Kidney (tissue), 22 donors: ENCODE results near the gene PSMD8. TPM values are rescaled to one million over a fixed set of nuclear protein-coding genes. Genes with fewer than 3 reads are reported as not detected.

ENCODE experiments used
- DNase-seq, 5 donors: peaks; one replicate each; pipeline ENCODE4 v3.0.0-alpha.2; 2013 to 2020
- FAIRE-seq: peaks from 2 replicates; lab custom pipeline; 2012; peaks lifted over from hg19 to GRCh38; lab: Jason Lieb, UNC
- H3K27ac ChIP-seq, 2 donors: one replicate each; pipeline ENCODE4 v1.7.0; 2013; ENCODE audit warnings: low read depth in 2 of 2, low read length in 2 of 2, inconsistent platforms in 1 of 2
- H3K27me3 ChIP-seq: one replicate; pipeline ENCODE4 v1.7.1; 2013; ENCODE audit warnings: low read length, inconsistent platforms; ENCODE audit not compliant: control insufficient read depth, insufficient read depth
- H3K36me3 ChIP-seq, 3 donors: one replicate each; pipeline versions ENCODE4 v1.7.0 to v1.7.1; 2013; ENCODE audit warnings: low read length in 3 of 3, control low read depth in 1 of 3, inconsistent platforms in 1 of 3; ENCODE audit not compliant: insufficient read depth in 3 of 3, control insufficient read depth in 2 of 3
- H3K4me1 ChIP-seq, 3 donors: one replicate each; pipeline versions ENCODE4 v1.7.0 to v1.7.1; 2013; ENCODE audit warnings: low read length in 3 of 3, inconsistent platforms in 1 of 3, low read depth in 1 of 3; ENCODE audit not compliant: control insufficient read depth in 2 of 3, insufficient read depth in 2 of 3
- H3K4me3 ChIP-seq, 3 donors: one replicate each; pipeline versions ENCODE4 v1.7.0 to v1.8.1; 2013; ENCODE audit warnings: low read length in 3 of 3, control low read depth in 1 of 3, inconsistent platforms in 1 of 3
- H3K9ac ChIP-seq, 3 donors: one replicate each; pipeline versions ENCODE4 v1.7.0 to v1.7.1; 2013; ENCODE audit warnings: low read length in 3 of 3, control low read depth in 1 of 3, inconsistent platforms in 1 of 3
- H3K9me3 ChIP-seq, 3 donors: one replicate each; pipeline versions ENCODE4 v1.7.0 to v1.7.1; 2013; ENCODE audit warnings: low read length in 3 of 3, control low read depth in 1 of 3, inconsistent platforms in 1 of 3; ENCODE audit not compliant: control insufficient read depth in 2 of 3, insufficient read depth in 1 of 3
- intact Hi-C: fragments of 100-400 bp; cut with DNase I; formaldehyde crosslinking; loops from one replicate; pipeline ENCODE4 v1.11.1; 2022
- long read RNA-seq, 10 donors: library from polyadenylated mRNA in 1 of 10; unstranded in 1 of 10; transcript quantifications; one replicate each; pipeline ENCODE4 v2.0.0 and lab custom pipeline, GENCODE V29; 2021 to 2026
- polyA plus RNA-seq: library from polyadenylated mRNA; stranded (reverse); fragments of 350-450 nt; fragmentation: Illumina TruSeq; extraction: RNeasy Lipid Tissue Mini Kit (QIAGEN cat#74804); gene quantifications from one replicate; pipeline ENCODE4 v1.2.3, GENCODE V29; 2014; ENCODE audit warnings: low read depth, low replicate concordance; ENCODE audit not compliant: insufficient read depth
- total RNA-seq: library from RNA; stranded (reverse); fragmentation: NEBNext Ultra II Directional; extraction: Animal tissue kit (Norgen Biotek cat#: 25700); gene quantifications from one replicate; pipeline ENCODE4 v1.2.1, GENCODE V29; 2021
- TF ChIP-seq, protein P1 (sequence below): IDR thresholded peaks from 3 replicates; pipeline ENCODE4 v1.5.1; 2012; ENCODE audit warnings: mild to moderate bottlenecking, moderate library complexity, borderline replicate concordance; ENCODE audit not compliant: insufficient read depth; ENCODE audit errors: extremely low read depth
- donor health status: control.
- donor health status: control.
- donor health status: control.
- donor health status: control.
- donor health status: control.
- donor health status: DM: yes; HTN: yes; CAD: no.
- donor health status: Normal renal cell carcinoma (clear cell type).

Gene PSMD8
- total RNA-seq (126 TPM), polyA plus RNA-seq (217 TPM)
- long read RNA-seq, donor 1, transcript PSMD8-201 (7 exons, 1,553 nt), result major isoform, 58 of 119 reads
- long read RNA-seq, donor 1, transcript PSMD8-208 (6 exons, 771 nt), result minor isoform, 15 of 119 reads
- long read RNA-seq, donor 1, partial matches to known transcripts, result 46 of 119 reads
- long read RNA-seq, donor 1, other reads (novel, unspliced or antisense), result 0 of 119 reads
- long read RNA-seq, donor 2, transcript PSMD8-201 (7 exons, 1,553 nt), result major isoform, 92 of 123 reads
- long read RNA-seq, donor 2, transcript PSMD8-208 (6 exons, 771 nt), result minor isoform, 5 of 123 reads
- long read RNA-seq, donor 2, partial matches to known transcripts, result 25 of 123 reads
- long read RNA-seq, donor 2, other reads (novel, unspliced or antisense), result 0 of 123 reads
- long read RNA-seq, donor 3, transcript PSMD8-208 (6 exons, 771 nt), result minor isoform, 5 of 105 reads
- long read RNA-seq, donor 3, transcript PSMD8-201 (7 exons, 1,553 nt), result major isoform, 77 of 105 reads
- long read RNA-seq, donor 3, partial matches to known transcripts, result 23 of 105 reads
- long read RNA-seq, donor 3, other reads (novel, unspliced or antisense), result 0 of 105 reads
- long read RNA-seq, donor 4, transcript PSMD8-201 (7 exons, 1,553 nt), result major isoform, 87 of 108 reads
- long read RNA-seq, donor 4, partial matches to known transcripts, result 19 of 108 reads
- long read RNA-seq, donor 4, other reads (novel, unspliced or antisense), result 0 of 108 reads
- long read RNA-seq, donor 5, partial matches to known transcripts, result 0 of 2 reads
- long read RNA-seq, donor 5, other reads (novel, unspliced or antisense), result 0 of 2 reads
- long read RNA-seq, donor 6, transcript PSMD8-208 (6 exons, 771 nt), result minor isoform, 6 of 286 reads
- long read RNA-seq, donor 6, transcript PSMD8-201 (7 exons, 1,553 nt), result major isoform, 152 of 286 reads
- long read RNA-seq, donor 6, partial matches to known transcripts, result 127 of 286 reads
- long read RNA-seq, donor 6, other reads (novel, unspliced or antisense), result 0 of 286 reads
- long read RNA-seq, donor 7, transcript PSMD8-201 (7 exons, 1,553 nt), result major isoform, 126 of 153 reads
- long read RNA-seq, donor 7, transcript PSMD8-208 (6 exons, 771 nt), result minor isoform, 7 of 153 reads
- long read RNA-seq, donor 7, partial matches to known transcripts, result 13 of 153 reads
- long read RNA-seq, donor 7, other reads (novel, unspliced or antisense), result 7 of 153 reads
- long read RNA-seq, donor 8, transcript PSMD8-208 (6 exons, 771 nt), result minor isoform, 20 of 138 reads
- long read RNA-seq, donor 8, transcript PSMD8-201 (7 exons, 1,553 nt), result major isoform, 94 of 138 reads
- long read RNA-seq, donor 8, partial matches to known transcripts, result 23 of 138 reads
- long read RNA-seq, donor 8, other reads (novel, unspliced or antisense), result 0 of 138 reads
- long read RNA-seq, donor 9, transcript PSMD8-208 (6 exons, 771 nt), result minor isoform, 9 of 69 reads
- long read RNA-seq, donor 9, transcript PSMD8-201 (7 exons, 1,553 nt), result major isoform, 41 of 69 reads
- long read RNA-seq, donor 9, partial matches to known transcripts, result 17 of 69 reads
- long read RNA-seq, donor 9, other reads (novel, unspliced or antisense), result 0 of 69 reads
- long read RNA-seq, donor 10, transcript PSMD8-201 (7 exons, 1,553 nt), result major isoform, 69 of 97 reads
- long read RNA-seq, donor 10, partial matches to known transcripts, result 23 of 97 reads
- long read RNA-seq, donor 10, other reads (novel, unspliced or antisense), result 0 of 97 reads

DNA sequence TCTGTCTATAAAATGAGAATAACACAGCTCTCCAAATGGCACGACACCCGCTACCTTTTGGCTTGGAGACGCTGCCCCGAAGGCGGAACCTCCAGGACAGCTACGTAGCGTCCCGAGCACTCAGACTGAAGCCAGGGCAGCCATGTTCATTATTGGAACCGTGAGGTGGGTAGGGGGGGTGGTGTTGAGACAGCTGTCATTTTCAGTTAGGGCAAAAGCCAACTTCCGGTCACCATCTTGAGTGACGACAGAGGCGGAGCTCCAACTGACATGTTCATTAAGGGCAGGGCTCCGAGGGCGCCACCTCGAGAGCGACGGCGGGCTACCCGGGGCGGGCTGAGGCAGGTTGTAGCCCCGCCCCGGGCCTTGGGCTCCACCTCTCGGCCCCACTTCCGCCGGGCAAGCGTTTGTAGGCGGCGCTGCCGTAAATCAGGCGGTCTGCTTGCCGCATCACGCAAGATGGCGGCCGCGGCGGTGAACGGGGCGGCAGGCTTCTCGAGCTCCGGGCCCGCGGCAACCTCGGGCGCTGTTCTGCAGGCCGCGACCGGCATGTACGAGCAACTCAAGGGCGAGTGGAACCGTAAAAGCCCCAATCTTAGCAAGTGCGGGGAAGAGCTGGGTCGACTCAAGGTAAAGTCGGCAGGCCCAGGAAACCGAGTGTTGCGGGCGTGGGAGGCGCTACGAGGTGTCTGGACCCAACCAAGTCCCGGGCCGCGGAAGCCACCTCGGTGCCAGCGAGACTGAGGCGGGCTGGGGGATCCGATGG lies at the start of gene PSMD8:
PSMD8 (plus strand) TSS at position 240 of the 766 bp plus-strand sequence; CDS start at position 271, 31 bp downstream.
- DNase-seq, result peak; percentile 99 to 100 (median 99)
- peak; percentile 97 for FAIRE-seq
- no peaks in the 10 kb centered on the region for H3K27me3 ChIP-seq
- H3K4me1 ChIP-seq, result peaks cover 0 to 13% (median 12%) of the 10 kb centered on the region in 3 donors
- TF ChIP-seq, protein P1, sequence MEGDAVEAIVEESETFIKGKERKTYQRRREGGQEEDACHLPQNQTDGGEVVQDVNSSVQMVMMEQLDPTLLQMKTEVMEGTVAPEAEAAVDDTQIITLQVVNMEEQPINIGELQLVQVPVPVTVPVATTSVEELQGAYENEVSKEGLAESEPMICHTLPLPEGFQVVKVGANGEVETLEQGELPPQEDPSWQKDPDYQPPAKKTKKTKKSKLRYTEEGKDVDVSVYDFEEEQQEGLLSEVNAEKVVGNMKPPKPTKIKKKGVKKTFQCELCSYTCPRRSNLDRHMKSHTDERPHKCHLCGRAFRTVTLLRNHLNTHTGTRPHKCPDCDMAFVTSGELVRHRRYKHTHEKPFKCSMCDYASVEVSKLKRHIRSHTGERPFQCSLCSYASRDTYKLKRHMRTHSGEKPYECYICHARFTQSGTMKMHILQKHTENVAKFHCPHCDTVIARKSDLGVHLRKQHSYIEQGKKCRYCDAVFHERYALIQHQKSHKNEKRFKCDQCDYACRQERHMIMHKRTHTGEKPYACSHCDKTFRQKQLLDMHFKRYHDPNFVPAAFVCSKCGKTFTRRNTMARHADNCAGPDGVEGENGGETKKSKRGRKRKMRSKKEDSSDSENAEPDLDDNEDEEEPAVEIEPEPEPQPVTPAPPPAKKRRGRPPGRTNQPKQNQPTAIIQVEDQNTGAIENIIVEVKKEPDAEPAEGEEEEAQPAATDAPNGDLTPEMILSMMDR, result peak; percentile 35
- peak within 1 kb of the TSS; percentile 84 to 88 for H3K27ac ChIP-seq
- intact Hi-C loops, result no loop called here
- H3K9me3 ChIP-seq, result no peaks in the 10 kb centered on the region
- peak within 1 kb of the TSS; percentile 78 to 86 (median 81) for H3K9ac ChIP-seq
- peak within 1 kb of the TSS; percentile 80 to 90 (median 84) for H3K4me3 ChIP-seq
- peaks cover 0 to 7% (median 2%) of the 10 kb centered on the region in 3 donors for H3K36me3 ChIP-seq

DNA sequence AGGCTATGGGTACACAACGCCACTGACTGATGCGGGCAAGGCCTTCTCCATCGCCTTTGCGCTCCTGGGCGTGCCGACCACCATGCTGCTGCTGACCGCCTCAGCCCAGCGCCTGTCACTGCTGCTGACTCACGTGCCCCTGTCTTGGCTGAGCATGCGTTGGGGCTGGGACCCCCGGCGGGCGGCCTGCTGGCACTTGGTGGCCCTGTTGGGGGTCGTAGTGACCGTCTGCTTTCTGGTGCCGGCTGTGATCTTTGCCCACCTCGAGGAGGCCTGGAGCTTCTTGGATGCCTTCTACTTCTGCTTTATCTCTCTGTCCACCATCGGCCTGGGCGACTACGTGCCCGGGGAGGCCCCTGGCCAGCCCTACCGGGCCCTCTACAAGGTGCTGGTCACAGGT lies 47.8 kb upstream of the PSMD8 start:
- Histone ChIP-seq H3K27ac (no peak overlapping the region), H3K9me3 (no peaks in the 10 kb centered on the region), H3K27me3 (no peaks in the 10 kb centered on the region), H3K4me1 (peaks cover 0 to 4% (median 0%) of the 10 kb centered on the region in 3 donors), H3K9ac (no peak overlapping the region), H3K36me3 (no peaks in the 10 kb centered on the region), H3K4me3 (no peak overlapping the region)
- DNase-seq (no peak), FAIRE-seq (no peak)
- intact Hi-C loops, result no loop called here
- TF ChIP-seq, protein P1, result no peak
